GM12801 (cell line): ENCODE data around the gene AXL.

ENCODE experiments used
- CTCF ChIP-seq: IDR thresholded peaks from one replicate; pipeline ENCODE4 v1.5.1; 2011; ENCODE audit warnings: control low read depth; ENCODE audit not compliant: insufficient read length; ENCODE audit errors: extremely low read depth

Gene AXL

GRCh38 chr19:41263042-41263849, 44.2 kb downstream of the AXL start:
- TF ChIP-seq CTCF = no peak

GRCh38 chr19:41263850-41264580, 45.0 kb downstream of the AXL start, which contains the start of gene HNRNPUL1:
Gene HNRNPUL1, plus strand, starts transcription at chr19:41264372. Its CDS starts 132 bp downstream, at chr19:41264504.
- no peak for TF ChIP-seq CTCF

- TF ChIP-seq CTCF = no peak
Observed at GRCh38 chr19:41264581-41265394, 45.8 kb downstream of the AXL start.

- no peak for TF ChIP-seq CTCF
Observed at GRCh38 chr19:41265395-41266153, 46.6 kb downstream of the AXL start.

- TF ChIP-seq CTCF = no peak
Observed at GRCh38 chr19:41269055-41269454, 50.0 kb downstream of the AXL start.

- no peak for TF ChIP-seq CTCF
Observed at GRCh38 chr19:41269571-41269970, 50.5 kb downstream of the AXL start.
